HEK293T (cell line): ENCODE measurements around the gene CDADC1.

Experiments used
- CTCF ChIA-PET: fragments of 350-600 bp; formaldehyde crosslinking; extraction: SDS; loops from one replicate; lab custom pipeline; 2021; ENCODE audit warnings: antibody characterized with exemption, inconsistent platforms; lab: Yijun Ruan, JAX
- POLR2A ChIA-PET: fragments of 350-600 bp; formaldehyde crosslinking; extraction: SDS; loops from one replicate; lab custom pipeline; 2020; ENCODE audit warnings: antibody characterized with exemption, inconsistent platforms; lab: Yijun Ruan, JAX
- DNase-seq: peaks from one replicate; pipeline ENCODE4 v3.0.0; 2012; ENCODE audit warnings: mixed read lengths; ENCODE audit errors: extremely low spot score
- ARNT ChIP-seq: fragments of 450-650 bp; IDR thresholded peaks from 2 replicates; pipeline ENCODE4 v1.6.1; 2017; ENCODE audit warnings: mild to moderate bottlenecking
- BHLHE40 ChIP-seq: fragments of 450-650 bp; IDR thresholded peaks from 2 replicates; pipeline ENCODE4 v1.6.1; 2016; ENCODE audit warnings: mild to moderate bottlenecking, moderate library complexity, borderline replicate concordance
- CTBP1 ChIP-seq: fragments of 450-650 bp; IDR thresholded peaks from 2 replicates; pipeline ENCODE4 v1.6.1; 2016; ENCODE audit warnings: borderline replicate concordance
- ELF4 ChIP-seq: fragments of 450-650 bp; IDR thresholded peaks from 2 replicates; pipeline ENCODE4 v1.6.1; 2017; ENCODE audit warnings: antibody characterized with exemption
- FOXA1 ChIP-seq: fragments of 450-650 bp; IDR thresholded peaks from 2 replicates; pipeline ENCODE4 v1.6.1; 2016; ENCODE audit warnings: mild to moderate bottlenecking
- FOXK2 ChIP-seq: fragments of 450-650 bp; IDR thresholded peaks from 2 replicates; pipeline ENCODE4 v1.6.1; 2016; ENCODE audit warnings: mild to moderate bottlenecking
- FOXM1 ChIP-seq: fragments of 450-650 bp; IDR thresholded peaks from 2 replicates; pipeline ENCODE4 v1.6.1; 2017; ENCODE audit warnings: mild to moderate bottlenecking, borderline replicate concordance
- HDGF ChIP-seq: fragments of 450-650 bp; IDR thresholded peaks from 2 replicates; pipeline ENCODE4 v1.6.1; 2017; ENCODE audit warnings: antibody characterized with exemption, borderline replicate concordance
- L3MBTL2 ChIP-seq: fragments of 450-650 bp; conservative IDR thresholded peaks from 2 replicates; pipeline ENCODE4 v1.6.1; 2016; ENCODE audit warnings: mild to moderate bottlenecking
- LEF1 ChIP-seq: fragments of 450-650 bp; IDR thresholded peaks from 2 replicates; pipeline ENCODE4 v1.6.1; 2017; ENCODE audit warnings: mild to moderate bottlenecking, borderline replicate concordance
- NFRKB ChIP-seq: fragments of 450-650 bp; IDR thresholded peaks from 2 replicates; pipeline ENCODE4 v1.6.1; 2016; ENCODE audit warnings: mild to moderate bottlenecking, moderate library complexity
- PKNOX1 ChIP-seq: fragments of 450-650 bp; IDR thresholded peaks from 2 replicates; pipeline ENCODE4 v1.6.1; 2016
- SP1 ChIP-seq: fragments of 450-650 bp; IDR thresholded peaks from 2 replicates; pipeline ENCODE4 v1.6.1; 2017
- SUZ12 ChIP-seq: fragments of 450-650 bp; IDR thresholded peaks from 2 replicates; pipeline ENCODE4 v1.6.1; 2016; ENCODE audit warnings: mild to moderate bottlenecking
- TARDBP ChIP-seq: fragments of 450-650 bp; IDR thresholded peaks from 2 replicates; pipeline ENCODE4 v1.6.1; 2016
- ZNF384 ChIP-seq: fragments of 450-650 bp; IDR thresholded peaks from 2 replicates; pipeline ENCODE4 v1.6.1; 2016

CDADC1 gene

GRCh38 chr13:49213997-49214916 is 33.5 kb upstream of the CDADC1 start:
- ChIA-PET CTCF (no interaction called here), POLR2A (no interaction called here)
- DNase-seq: no peak
- TF ChIP-seq LEF1 (no peak), SUZ12 (no peak), HDGF (no peak)

- TF ChIP-seq ZNF384: no peak
- no peak for TF ChIP-seq BHLHE40
- no peak for TF ChIP-seq SP1
- TF ChIP-seq HDGF: no peak
- no peak for TF ChIP-seq SUZ12
- no peak for TF ChIP-seq FOXA1
- no peak for TF ChIP-seq ELF4
- TF ChIP-seq ARNT: no peak
- no peak for TF ChIP-seq LEF1
- no peak for TF ChIP-seq FOXK2
- no peak for TF ChIP-seq FOXM1
- TF ChIP-seq L3MBTL2: no peak
- TF ChIP-seq TARDBP: no peak
- no peak for TF ChIP-seq NFRKB
- TF ChIP-seq CTBP1: no peak
- no peak for TF ChIP-seq PKNOX1
- POLR2A ChIA-PET: no interaction called here
- CTCF ChIA-PET: interaction anchor here (0.5 kb wide), 1 partner anchor 76 kb away, joined by 3 read pairs; no protein-coding TSS in a partner anchor
- no peak for DNase-seq
Measured at GRCh38 chr13:49214917-49215376, 32.8 kb upstream of the CDADC1 start.

GRCh38 chr13:49216334-49216733 is 31.4 kb upstream of the CDADC1 start:
- ChIA-PET CTCF (no interaction called here), POLR2A (no interaction called here)
- no peak for DNase-seq
- TF ChIP-seq ZNF384 (no peak), FOXM1 (no peak), ELF4 (no peak), BHLHE40 (no peak), FOXK2 (no peak), CTBP1 (no peak), LEF1 (no peak), TARDBP (no peak)

GRCh38 chr13:49217962-49218492 is 29.7 kb upstream of the CDADC1 start:
- TF ChIP-seq TARDBP (no peak), SUZ12 (no peak), SP1 (no peak), HDGF (no peak), FOXM1 (no peak), FOXK2 (no peak), LEF1 (no peak), BHLHE40 (no peak), ARNT (no peak), L3MBTL2 (no peak), PKNOX1 (no peak), ELF4 (no peak), CTBP1 (no peak), FOXA1 (no peak)
- CTCF ChIA-PET: no interaction called here
- POLR2A ChIA-PET: no interaction called here
- no peak for DNase-seq

DNA sequence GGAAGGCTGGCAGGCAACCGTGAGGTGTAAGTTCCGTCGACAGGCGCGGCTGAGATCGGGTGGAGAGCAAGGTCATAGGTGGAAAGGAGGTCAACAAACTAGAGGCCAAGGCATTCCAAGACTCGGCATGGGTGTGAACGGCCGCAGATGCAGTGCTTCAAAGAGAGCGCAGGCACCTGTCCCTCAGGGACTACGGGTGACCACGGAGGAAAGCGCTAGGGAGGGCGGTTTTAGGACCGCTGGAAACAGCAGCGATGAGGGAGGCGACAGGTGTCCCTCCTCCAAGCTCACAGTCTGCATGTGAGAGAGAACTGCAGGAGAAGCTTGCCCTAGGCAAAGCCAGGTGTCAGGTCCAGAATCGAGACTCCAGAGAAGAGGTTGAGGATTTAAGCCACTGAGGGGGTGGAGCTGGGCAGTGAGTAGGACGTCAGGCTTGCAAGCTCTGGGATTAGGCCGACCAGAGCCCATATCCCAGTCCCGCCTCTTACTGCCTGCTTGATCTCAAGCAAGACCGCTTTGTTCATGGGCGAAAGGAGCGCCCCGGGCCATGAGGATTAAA is 29.2 kb upstream of the CDADC1 start:
- DNase-seq: no peak
- ChIA-PET CTCF (no interaction called here), POLR2A (no interaction called here)
- TF ChIP-seq L3MBTL2 (no peak), ELF4 (no peak), FOXA1 (no peak), ARNT (no peak), LEF1 (no peak), CTBP1 (no peak), FOXK2 (no peak), ZNF384 (no peak), HDGF (no peak), SUZ12 (no peak), PKNOX1 (no peak), BHLHE40 (no peak), FOXM1 (no peak), SP1 (no peak), NFRKB (no peak), TARDBP (no peak)

DNA sequence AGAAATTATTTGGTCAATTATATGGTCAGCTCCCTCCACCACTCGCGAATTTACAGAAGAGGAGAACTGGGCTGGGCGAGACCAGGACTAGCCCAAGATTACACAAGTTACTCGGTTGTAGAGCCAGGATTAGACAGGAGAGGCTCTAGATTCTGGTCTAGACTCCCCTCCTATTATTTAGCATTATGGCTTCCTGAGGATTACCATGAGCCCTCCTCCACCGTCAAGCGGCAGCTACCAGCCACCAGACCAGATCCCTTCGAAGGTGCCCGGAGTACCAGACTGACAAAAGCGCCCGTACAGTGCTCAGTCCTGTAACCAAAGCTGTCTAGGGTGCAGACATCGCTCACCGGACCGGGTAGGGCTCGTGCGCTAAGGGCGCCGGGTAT is 28.1 kb upstream of the CDADC1 start:
- DNase-seq: peak; percentile 18
- CTCF ChIA-PET: no interaction called here
- TF ChIP-seq BHLHE40: no peak
- no peak for TF ChIP-seq CTBP1
- TF ChIP-seq ELF4: no peak
- TF ChIP-seq ZNF384: no peak
- TF ChIP-seq FOXK2: no peak
- TF ChIP-seq FOXA1: no peak
- no peak for TF ChIP-seq SP1
- no peak for TF ChIP-seq FOXM1
- TF ChIP-seq TARDBP: no peak
- TF ChIP-seq L3MBTL2: no peak; the same call in 1 of the 2 replicates
- POLR2A ChIA-PET: no interaction called here
